ENCODE measurements around the gene OTUD4.

- no peak for TF ChIP-seq POLR2A (IDR thresholded peaks at IDR 0.05)
- TF ChIP-seq CTCF (IDR thresholded peaks at IDR 0.05) = no peak
- no peak for TF ChIP-seq POLR2AphosphoS5 (IDR thresholded peaks at IDR 0.05)
- no peak for TF ChIP-seq EP300 (IDR thresholded peaks at IDR 0.05; ENCODE audit: low read depth)
Observed at GRCh38 chr4:145102619-145103018, 77.8 kb downstream of the OTUD4 start.
